ENCODE data around the gene FAM120A. TPM values are rescaled to one million over a fixed set of nuclear protein-coding genes. Genes with fewer than 3 reads are reported as not detected.
A peak's percentile ranks its signal among the peaks of the same experiment; 100 is the strongest.

The FAM120A gene
- total RNA-seq, 1 experiment from 2014 or later = 162 TPM

- H3K27me3 Mint-ChIP-seq (ENCODE audit: insufficient read depth, unreplicated experiment) = no peaks in the 10 kb centered on the region
- DNase-seq (ENCODE audit: unreplicated experiment) = peak; percentile 93
- peak; percentile 94 for TF ChIP-seq CTCF (IDR thresholded peaks at IDR 0.05; ENCODE audit: unreplicated experiment)
- BruUV-seq (replicated peaks) = TSS peak; percentile 19
- POLR2A ChIA-PET = interaction anchor here (0.5 to 2.3 kb wide), 13 partner anchors 9 to 572 kb away, joined by 3 to 50 read pairs (median 3); partner anchors contain the start of genes FAM120A, FAM120AOS and PHF2
- peaks cover 44% of the 10 kb centered on the region for H3K36me3 Mint-ChIP-seq (ENCODE audit: insufficient read depth, unreplicated experiment)
- H3K9me3 Mint-ChIP-seq (ENCODE audit: unreplicated experiment) = no peaks in the 10 kb centered on the region
- peaks cover 5% of the 10 kb centered on the region for H3K4me1 Mint-ChIP-seq (ENCODE audit: insufficient read depth, unreplicated experiment)
- H3K27ac Mint-ChIP-seq (ENCODE audit: low read depth, unreplicated experiment) = peak overlapping the region; percentile 76
- intact Hi-C loops (cut with micrococcal nuclease) = loop anchor here (1.0 kb wide), 1 partner anchor 113 kb away; the partner anchor contains the start of gene FAM120AOS
- CTCF ChIA-PET = interaction anchor here (0.5 to 2.2 kb wide), 31 partner anchors 8 to 612 kb away, joined by 3 to 16 read pairs (median 4); partner anchors contain the start of genes FAM120AOS and PHF2
- H3K4me3 Mint-ChIP-seq (ENCODE audit: unreplicated experiment) = peak overlapping the region; percentile 69
Observed at GRCh38 chr9:93566408-93567270, 115.2 kb downstream of the FAM120A start.

GRCh38 chr9:93567271-93567959, 115.9 kb downstream of the FAM120A start:
- CTCF ChIA-PET = interaction anchor here (1.4 to 2.2 kb wide), 7 partner anchors 8 to 406 kb away, joined by 3 to 12 read pairs (median 6); partner anchors contain the start of gene PHF2
- peaks cover 5% of the 10 kb centered on the region for H3K4me1 Mint-ChIP-seq (ENCODE audit: insufficient read depth, unreplicated experiment)
- no peak for DNase-seq (ENCODE audit: unreplicated experiment)
- H3K36me3 Mint-ChIP-seq (ENCODE audit: insufficient read depth, unreplicated experiment) = peaks cover 37% of the 10 kb centered on the region
- TF ChIP-seq CTCF (IDR thresholded peaks at IDR 0.05; ENCODE audit: unreplicated experiment) = no peak
- H3K9me3 Mint-ChIP-seq (ENCODE audit: unreplicated experiment) = no peaks in the 10 kb centered on the region
- H3K4me3 Mint-ChIP-seq (ENCODE audit: unreplicated experiment) = peak overlapping the region; percentile 69
- H3K27me3 Mint-ChIP-seq (ENCODE audit: insufficient read depth, unreplicated experiment) = no peaks in the 10 kb centered on the region
- peak overlapping the region; percentile 76 for H3K27ac Mint-ChIP-seq (ENCODE audit: low read depth, unreplicated experiment)
- no TSS peak for BruUV-seq (replicated peaks)
- intact Hi-C loops (cut with micrococcal nuclease) = no loop called here
- POLR2A ChIA-PET = interaction anchor here (0.6 to 2.3 kb wide), 5 partner anchors 9 to 485 kb away, joined by 3 to 50 read pairs (median 6); partner anchors contain the start of genes FAM120A, FAM120AOS and PHF2

- intact Hi-C loops (cut with micrococcal nuclease) = no loop called here
- ChIA-PET POLR2A (no interaction called here), CTCF (no interaction called here)
- Mint-ChIP-seq H3K4me3 (ENCODE audit: unreplicated experiment) (no peak overlapping the region), H3K4me1 (ENCODE audit: insufficient read depth, unreplicated experiment) (peaks cover 5% of the 10 kb centered on the region), H3K36me3 (ENCODE audit: insufficient read depth, unreplicated experiment) (peaks cover 29% of the 10 kb centered on the region), H3K27me3 (ENCODE audit: insufficient read depth, unreplicated experiment) (no peaks in the 10 kb centered on the region), H3K27ac (ENCODE audit: low read depth, unreplicated experiment) (no peak overlapping the region), H3K9me3 (ENCODE audit: unreplicated experiment) (no peaks in the 10 kb centered on the region)
- no peak for DNase-seq (ENCODE audit: unreplicated experiment)
- BruUV-seq (replicated peaks) = no TSS peak
- TF ChIP-seq CTCF (IDR thresholded peaks at IDR 0.05; ENCODE audit: unreplicated experiment) = no peak
Observed at GRCh38 chr9:93568169-93568568, 116.7 kb downstream of the FAM120A start.
